A549 (cell line): Measurements from ENCODE around the gene FSTL5. TPM values are rescaled to one million over a fixed set of nuclear protein-coding genes. Genes with fewer than 3 reads are reported as not detected.

ENCODE experiments used
- ATAC-seq, 2 experiments: fragments of 200-7000 bp in 1 of 2; fragments of >200 bp in 1 of 2; cut with Nextera tagmentation in 1 of 2; cut with Tn5 transposase in 1 of 2; 3 replicates each; pipeline versions ENCODE4 v1.8.0 to v1.9.1; 2018 to 2020; ENCODE audit warnings: mild to moderate bottlenecking in 1 of 2, moderate library complexity in 1 of 2
- CTCF ChIA-PET: fragments of 300-600 bp; sonication (Branson Sonifier 250); formaldehyde crosslinking; extraction: SDS; loops from one replicate; lab custom pipeline; 2021; ENCODE audit warnings: antibody characterized with exemption, inconsistent platforms; lab: Yijun Ruan, JAX
- POLR2A ChIA-PET: fragments of 350-600 bp; formaldehyde crosslinking; extraction: SDS; loops from one replicate; lab custom pipeline; 2021; ENCODE audit warnings: antibody characterized with exemption, inconsistent platforms; lab: Yijun Ruan, JAX
- DNase-seq, 2 experiments: peaks; one replicate each; pipeline versions ENCODE4 v3.0.0 to v3.0.0-alpha.2; 2011 to 2016; ENCODE audit warnings: low read depth in 1 of 2, low spot score in 1 of 2
- FAIRE-seq: peaks from 2 replicates; lab custom pipeline; 2011; peaks lifted over from hg19 to GRCh38; lab: Jason Lieb, UNC
- H3K27ac ChIP-seq, 2 experiments: fragments of >200 bp; sonication (Bioruptor Twin); formaldehyde crosslinking; 3 replicates each; pipeline ENCODE4 v1.5.1; 2016 to 2017
- H3K4me1 ChIP-seq: fragments of >200 bp; sonication (Bioruptor Twin); formaldehyde crosslinking; 3 replicates; pipeline ENCODE4 v1.6.1; 2016
- H3K4me2 ChIP-seq: fragments of >200 bp; sonication (Bioruptor Twin); formaldehyde crosslinking; 3 replicates; pipeline ENCODE4 v1.6.1; 2016
- H3K4me3 ChIP-seq: fragments of >200 bp; sonication (Bioruptor Twin); formaldehyde crosslinking; 3 replicates; pipeline ENCODE4 v1.5.1; 2016
- H3K9me3 ChIP-seq: fragments of >200 bp; sonication (Bioruptor Twin); formaldehyde crosslinking; 3 replicates; pipeline ENCODE4 v1.6.1; 2016
- CBX8 ChIP-seq: fragments of 200-600 bp; sonication (generic); IDR thresholded peaks from 2 replicates; pipeline ENCODE4 v1.6.1; 2016
- CEBPB ChIP-seq, 2 experiments: fragments of >200 bp in 1 of 2; sonication (Bioruptor Twin) in 1 of 2; formaldehyde crosslinking in 1 of 2; IDR thresholded peaks; 2 replicates each; pipeline ENCODE4 v1.6.1; 2012 to 2016
- CHD2 ChIP-seq: fragments of 150-350 bp; IDR thresholded peaks from 2 replicates; pipeline ENCODE4 v1.6.1; 2014; ENCODE audit warnings: low read length; ENCODE audit not compliant: partially characterized antibody
- EHF ChIP-seq: fragments of 250-450 bp; sonication (Bioruptor Pico); IDR thresholded peaks from 2 replicates; pipeline ENCODE4 v1.5.0; 2020; ENCODE audit warnings: mild to moderate bottlenecking
- ESRRA ChIP-seq: fragments of 150-350 bp; IDR thresholded peaks from 2 replicates; pipeline ENCODE4 v1.6.1; 2014; ENCODE audit warnings: mild to moderate bottlenecking, low read length, borderline replicate concordance
- FOSB ChIP-seq: fragments of 250-450 bp; sonication (Bioruptor Pico); IDR thresholded peaks from 2 replicates; pipeline ENCODE4 v1.5.0; 2020; ENCODE audit warnings: mild to moderate bottlenecking, moderate library complexity
- FOSL2 ChIP-seq, 2 experiments: fragments of 450-650 bp in 1 of 2; fragments of >200 bp in 1 of 2; sonication (Bioruptor Twin) in 1 of 2; formaldehyde crosslinking; IDR thresholded peaks; 2 replicates each; pipeline versions ENCODE4 v1.5.0 to v1.6.1; 2016 to 2020; ENCODE audit warnings: mild to moderate bottlenecking in 1 of 2, moderate library complexity in 1 of 2
- FOXS1 ChIP-seq: fragments of 250-450 bp; sonication (Bioruptor Pico); IDR thresholded peaks from 2 replicates; pipeline ENCODE4 v1.5.0; 2020; ENCODE audit warnings: mild to moderate bottlenecking, moderate library complexity
- HDAC2 ChIP-seq: fragments of 200-600 bp; sonication (generic); IDR thresholded peaks from 2 replicates; pipeline ENCODE4 v1.6.1; 2016
- HOXA7 ChIP-seq: fragments of 250-450 bp; sonication (Bioruptor Pico); IDR thresholded peaks from 2 replicates; pipeline ENCODE4 v1.5.0; 2020; ENCODE audit warnings: mild to moderate bottlenecking, moderate library complexity
- HOXB13 ChIP-seq: fragments of 250-450 bp; sonication (Bioruptor Pico); IDR thresholded peaks from 2 replicates; pipeline ENCODE4 v1.5.0; 2020; ENCODE audit warnings: low read depth, mild to moderate bottlenecking, moderate library complexity
- HOXB5 ChIP-seq: fragments of 250-450 bp; sonication (Bioruptor Pico); IDR thresholded peaks from 2 replicates; pipeline ENCODE4 v1.5.0; 2020; ENCODE audit warnings: mild to moderate bottlenecking, moderate library complexity
- JUN ChIP-seq, 2 experiments: fragments of >200 bp; sonication (Bioruptor Twin); formaldehyde crosslinking; IDR thresholded peaks; 2 replicates in 1 of 2; 3 replicates in 1 of 2; pipeline ENCODE4 v1.6.1; 2016 to 2017
- MAZ ChIP-seq: fragments of 150-350 bp; IDR thresholded peaks from 2 replicates; pipeline ENCODE4 v1.6.1; 2014; ENCODE audit warnings: antibody characterized with exemption, low read depth, low read length, borderline replicate concordance
- MYC ChIP-seq: IDR thresholded peaks from 2 replicates; pipeline ENCODE4 v1.6.1; 2012; ENCODE audit warnings: mild to moderate bottlenecking, inconsistent platforms, low read length, improper control_type of control experiment, borderline replicate concordance
- NR3C1 ChIP-seq: fragments of >200 bp; sonication (Bioruptor Twin); formaldehyde crosslinking; IDR thresholded peaks from 3 replicates; pipeline ENCODE4 v1.6.1; 2017
- PHF8 ChIP-seq: fragments of 200-600 bp; sonication (generic); IDR thresholded peaks from 2 replicates; pipeline ENCODE4 v1.6.1; 2016; ENCODE audit warnings: low read depth, mild to moderate bottlenecking, antibody characterized with exemption, moderate library complexity, borderline replicate concordance
- POLR2A ChIP-seq: IDR thresholded peaks from 2 replicates; pipeline ENCODE4 v1.6.1; 2012; ENCODE audit warnings: mild to moderate bottlenecking, low read length
- POLR2AphosphoS2 ChIP-seq: conservative IDR thresholded peaks from 2 replicates; pipeline ENCODE4 v1.6.1; 2012; ENCODE audit warnings: low read length, improper control_type of control experiment, inconsistent platforms
- RAD21 ChIP-seq, 2 experiments: fragments of >200 bp in 1 of 2; sonication (Bioruptor Twin) in 1 of 2; formaldehyde crosslinking in 1 of 2; IDR thresholded peaks in 1 of 2; conservative IDR thresholded peaks in 1 of 2; 2 replicates in 1 of 2; 3 replicates in 1 of 2; pipeline ENCODE4 v1.6.1; 2012 to 2018; ENCODE audit warnings: inconsistent platforms in 1 of 2
- RARB ChIP-seq: fragments of 250-450 bp; sonication (Bioruptor Pico); IDR thresholded peaks from 2 replicates; pipeline ENCODE4 v1.8.0; 2021; ENCODE audit warnings: mild to moderate bottlenecking, moderate library complexity
- RCOR1 ChIP-seq: fragments of 150-350 bp; IDR thresholded peaks from 2 replicates; pipeline ENCODE4 v1.6.1; 2014; ENCODE audit warnings: antibody characterized with exemption, low read length, low read depth
- SREBF2 ChIP-seq: fragments of 450-650 bp; IDR thresholded peaks from 2 replicates; pipeline ENCODE4 v1.6.1; 2014; ENCODE audit warnings: mild to moderate bottlenecking, moderate library complexity
- TFCP2L1 ChIP-seq: fragments of 250-450 bp; sonication (Bioruptor Pico); IDR thresholded peaks from 2 replicates; pipeline ENCODE4 v1.5.0; 2021; ENCODE audit warnings: mild to moderate bottlenecking
- ZSCAN20 ChIP-seq: fragments of 250-450 bp; sonication (Bioruptor Pico); IDR thresholded peaks from 2 replicates; pipeline ENCODE4 v1.8.0; 2022; ENCODE audit warnings: mild to moderate bottlenecking, moderate library complexity
- WGBS: methylation state at CpG from one replicate; pipeline ENCODE4 v1.1.6; 2017; ENCODE audit errors: missing lambda C conversion rate; 5-methylcytosine and 5-hydroxymethylcytosine counted together
- polyA plus RNA-seq, 4 experiments: library from polyadenylated mRNA; depleted of rRNA in 3 of 4; stranded (reverse); fragments of >200 nt; fragmentation: RNase III in 1 of 4; extraction: RNeasy Plus Mini Kit Qiagen cat#74134 plus additional on column Dnase treatment in 1 of 4; gene quantifications; 2 replicates in 3 of 4; 3 replicates in 1 of 4; pipeline ENCODE4 v1.2.3, GENCODE V29; 2011 to 2017
- TF ChIP-seq, protein P1 (sequence below): IDR thresholded peaks from 2 replicates; pipeline ENCODE4 v1.6.1; 2012; ENCODE audit warnings: low read depth, borderline replicate concordance
- TF ChIP-seq, protein P2 (sequence below): fragments of 250-450 bp; sonication (Bioruptor Pico); IDR thresholded peaks from 2 replicates; pipeline ENCODE4 v1.5.0; 2020; ENCODE audit warnings: low read depth, mild to moderate bottlenecking, moderate library complexity
- TF ChIP-seq, protein P3 (sequence below): fragments of >200 bp; sonication (Bioruptor Twin); formaldehyde crosslinking; IDR thresholded peaks from 3 replicates; pipeline ENCODE4 v1.6.1; 2016
- TF ChIP-seq, protein P4 (sequence below): fragments of 450-650 bp; IDR thresholded peaks from 2 replicates; pipeline ENCODE4 v1.6.1; 2014; ENCODE audit warnings: antibody characterized with exemption

FSTL5 gene
- polyA plus RNA-seq, 2 of the 4 experiments (the other 2 are of a cell fraction) = 0.06 to 0.10 TPM

DNA sequence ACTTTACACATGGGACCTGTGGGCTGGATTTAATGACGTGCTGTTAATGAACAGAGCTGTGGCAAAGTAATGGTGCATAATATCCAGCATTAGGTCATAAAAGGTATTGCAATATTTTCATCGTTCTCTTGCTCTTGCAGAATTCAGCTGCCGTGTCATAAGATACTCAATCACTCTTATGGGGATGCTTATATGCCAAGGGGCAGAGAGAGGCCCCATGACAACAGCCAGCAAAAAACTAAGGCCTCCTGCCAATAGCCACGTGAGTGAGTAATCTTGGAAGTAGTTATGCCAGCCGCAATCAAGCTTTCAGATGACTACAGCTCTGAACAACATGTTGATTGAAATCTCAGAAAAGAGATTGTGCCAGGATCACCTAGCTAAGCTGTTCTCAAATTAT lies 616.9 kb downstream of the FSTL5 start (continued):
- no peak for TF ChIP-seq PHF8

DNA sequence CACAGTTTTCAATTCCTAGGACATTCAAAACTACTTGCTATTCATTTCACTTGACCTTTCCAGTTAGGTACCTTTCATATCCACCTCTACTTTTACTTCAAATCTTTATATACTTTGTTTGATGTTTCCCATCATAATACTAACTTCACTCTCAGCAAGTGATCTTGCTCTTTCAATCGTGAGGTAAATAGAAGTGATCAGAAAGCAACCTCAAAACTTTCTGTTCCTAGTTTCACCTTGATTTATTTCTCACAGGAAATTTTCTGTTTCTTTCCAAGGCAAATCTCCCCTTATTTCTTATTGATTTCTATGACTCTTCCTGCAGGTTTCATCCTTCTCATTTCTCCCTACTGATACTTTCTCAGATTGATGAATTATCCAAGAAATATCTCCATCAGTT lies 623.5 kb downstream of the FSTL5 start:
- ChIA-PET CTCF (no interaction called here), POLR2A (no interaction called here)
- ATAC-seq (no peak), DNase-seq (no peak), FAIRE-seq (no peak)
- Histone ChIP-seq H3K27ac (no peak overlapping the region), H3K4me2 (no peak overlapping the region), H3K4me1 (no peaks in the 10 kb centered on the region), H3K4me3 (no peak overlapping the region), H3K9me3 (no peaks in the 10 kb centered on the region)
- WGBS = 27% methylated on average over 1 of the region's 1 CpG
- TF ChIP-seq HOXB5 (no peak), EHF (CRISPR knock-in tag) (no peak), POLR2A (no peak), JUN (IDR thresholded peaks at IDR 0.05) (no peak), RAD21 (conservative IDR thresholded peaks at IDR 0.05 in 1 of 2, IDR thresholded peaks at IDR 0.05 in 1 of 2) (no peak), FOSL2 (IDR thresholded peaks at IDR 0.05) (no peak), FOSL2 (CRISPR knock-in tag; IDR thresholded peaks at IDR 0.05) (no peak), MAZ (no peak), FOXS1 (CRISPR knock-in tag) (no peak), TFCP2L1 (CRISPR knock-in tag) (no peak), MYC (no peak), CBX8 (no peak), NR3C1 (no peak), SREBF2 (no peak), RCOR1 (no peak), HOXA7 (CRISPR knock-in tag) (no peak)
- TF ChIP-seq, protein P1, sequence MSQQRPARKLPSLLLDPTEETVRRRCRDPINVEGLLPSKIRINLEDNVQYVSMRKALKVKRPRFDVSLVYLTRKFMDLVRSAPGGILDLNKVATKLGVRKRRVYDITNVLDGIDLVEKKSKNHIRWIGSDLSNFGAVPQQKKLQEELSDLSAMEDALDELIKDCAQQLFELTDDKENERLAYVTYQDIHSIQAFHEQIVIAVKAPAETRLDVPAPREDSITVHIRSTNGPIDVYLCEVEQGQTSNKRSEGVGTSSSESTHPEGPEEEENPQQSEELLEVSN = no peak
- TF ChIP-seq, protein P2, sequence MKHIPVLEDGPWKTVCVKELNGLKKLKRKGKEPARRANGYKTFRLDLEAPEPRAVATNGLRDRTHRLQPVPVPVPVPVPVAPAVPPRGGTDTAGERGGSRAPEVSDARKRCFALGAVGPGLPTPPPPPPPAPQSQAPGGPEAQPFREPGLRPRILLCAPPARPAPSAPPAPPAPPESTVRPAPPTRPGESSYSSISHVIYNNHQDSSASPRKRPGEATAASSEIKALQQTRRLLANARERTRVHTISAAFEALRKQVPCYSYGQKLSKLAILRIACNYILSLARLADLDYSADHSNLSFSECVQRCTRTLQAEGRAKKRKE (CRISPR knock-in tag) = no peak
- TF ChIP-seq, protein P3, sequence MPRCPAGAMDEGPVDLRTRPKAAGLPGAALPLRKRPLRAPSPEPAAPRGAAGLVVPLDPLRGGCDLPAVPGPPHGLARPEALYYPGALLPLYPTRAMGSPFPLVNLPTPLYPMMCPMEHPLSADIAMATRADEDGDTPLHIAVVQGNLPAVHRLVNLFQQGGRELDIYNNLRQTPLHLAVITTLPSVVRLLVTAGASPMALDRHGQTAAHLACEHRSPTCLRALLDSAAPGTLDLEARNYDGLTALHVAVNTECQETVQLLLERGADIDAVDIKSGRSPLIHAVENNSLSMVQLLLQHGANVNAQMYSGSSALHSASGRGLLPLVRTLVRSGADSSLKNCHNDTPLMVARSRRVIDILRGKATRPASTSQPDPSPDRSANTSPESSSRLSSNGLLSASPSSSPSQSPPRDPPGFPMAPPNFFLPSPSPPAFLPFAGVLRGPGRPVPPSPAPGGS = no peak
- TF ChIP-seq, protein P4, sequence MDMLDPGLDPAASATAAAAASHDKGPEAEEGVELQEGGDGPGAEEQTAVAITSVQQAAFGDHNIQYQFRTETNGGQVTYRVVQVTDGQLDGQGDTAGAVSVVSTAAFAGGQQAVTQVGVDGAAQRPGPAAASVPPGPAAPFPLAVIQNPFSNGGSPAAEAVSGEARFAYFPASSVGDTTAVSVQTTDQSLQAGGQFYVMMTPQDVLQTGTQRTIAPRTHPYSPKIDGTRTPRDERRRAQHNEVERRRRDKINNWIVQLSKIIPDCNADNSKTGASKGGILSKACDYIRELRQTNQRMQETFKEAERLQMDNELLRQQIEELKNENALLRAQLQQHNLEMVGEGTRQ = no peak

DNA sequence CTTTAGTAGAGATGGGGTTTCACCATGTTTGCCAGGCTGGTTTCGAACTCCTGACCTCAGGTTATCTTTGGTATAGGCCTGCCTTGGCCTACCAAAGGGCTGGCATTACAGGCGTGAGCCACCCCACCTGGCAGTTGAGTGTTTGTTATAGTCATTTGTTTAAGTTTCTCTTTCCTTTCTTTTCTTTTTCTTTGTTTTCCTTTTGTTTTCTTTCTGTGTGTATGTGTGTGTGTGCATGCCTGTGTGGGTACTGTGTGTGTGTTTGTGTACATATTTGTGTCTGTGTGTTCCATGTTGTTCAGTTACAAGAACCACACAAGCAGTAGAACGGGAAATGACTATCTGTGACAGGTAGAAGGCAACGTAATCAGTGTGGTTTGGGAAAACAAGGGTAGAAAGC lies 624.9 kb downstream of the FSTL5 start:
- TF ChIP-seq RCOR1 (no peak), ZSCAN20 (CRISPR knock-in tag) (no peak), HDAC2 (no peak), ESRRA (no peak), CEBPB (IDR thresholded peaks at IDR 0.05) (no peak), RARB (CRISPR knock-in tag) (no peak), POLR2AphosphoS2 (no peak), CHD2 (no peak), FOSB (CRISPR knock-in tag) (no peak), RAD21 (conservative IDR thresholded peaks at IDR 0.05 in 1 of 2, IDR thresholded peaks at IDR 0.05 in 1 of 2) (no peak), TFCP2L1 (CRISPR knock-in tag) (no peak), HOXB13 (no peak), CBX8 (no peak)
- TF ChIP-seq, protein P4 = no peak
- TF ChIP-seq, all 56 proteins: peak for 0
- H3K4me1 ChIP-seq = no peaks in the 10 kb centered on the region
- FAIRE-seq (no peak), DNase-seq (no peak), ATAC-seq (no peak)
- no peaks in the 10 kb centered on the region for H3K9me3 ChIP-seq
- ChIA-PET POLR2A (no interaction called here), CTCF (no interaction called here)
- no peak overlapping the region for H3K27ac ChIP-seq
- no peak overlapping the region for H3K4me3 ChIP-seq
- 67% methylated on average over 4 of the region's 4 CpGs for WGBS
- H3K4me2 ChIP-seq = no peak overlapping the region
